ENCODE data around the gene CPTP.

Gene CPTP

DNA sequence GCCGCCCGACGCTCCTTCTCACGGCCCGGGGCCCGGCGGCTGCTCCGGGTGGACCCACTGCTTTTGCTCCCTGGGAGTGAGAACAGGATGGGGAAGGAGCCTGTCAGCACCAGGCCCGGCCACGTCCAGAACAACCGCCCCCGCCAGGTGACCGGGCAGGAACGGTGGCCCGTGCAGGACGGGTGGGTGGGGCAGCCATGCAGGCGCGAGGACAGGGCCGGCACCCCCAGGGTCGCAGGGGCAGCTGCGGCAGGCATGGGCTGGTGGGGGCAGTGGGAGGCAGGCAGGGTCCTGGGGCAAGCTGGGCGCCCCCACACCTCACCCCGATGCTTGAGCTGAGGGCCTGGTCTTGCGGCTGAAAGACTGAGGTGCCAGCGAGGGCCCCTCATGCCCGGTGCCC is 11.8 kb downstream of the CPTP start:
- Histone ChIP-seq H3K4me1 (ENCODE audit: insufficient read depth, poor library complexity, severe bottlenecking) (peaks cover 8% of the 10 kb centered on the region), H3K27ac (ENCODE audit: poor library complexity, severe bottlenecking) (no peak overlapping the region), H3K4me3 (ENCODE audit: severe bottlenecking) (no peak overlapping the region), H3K36me3 (ENCODE audit: low read depth) (peaks cover 42% of the 10 kb centered on the region), H3K27me3 (ENCODE audit: insufficient read depth, poor library complexity, severe bottlenecking) (no peaks in the 10 kb centered on the region), H3K9me3 (ENCODE audit: severe bottlenecking) (no peaks in the 10 kb centered on the region)
- TF ChIP-seq, protein P1, sequence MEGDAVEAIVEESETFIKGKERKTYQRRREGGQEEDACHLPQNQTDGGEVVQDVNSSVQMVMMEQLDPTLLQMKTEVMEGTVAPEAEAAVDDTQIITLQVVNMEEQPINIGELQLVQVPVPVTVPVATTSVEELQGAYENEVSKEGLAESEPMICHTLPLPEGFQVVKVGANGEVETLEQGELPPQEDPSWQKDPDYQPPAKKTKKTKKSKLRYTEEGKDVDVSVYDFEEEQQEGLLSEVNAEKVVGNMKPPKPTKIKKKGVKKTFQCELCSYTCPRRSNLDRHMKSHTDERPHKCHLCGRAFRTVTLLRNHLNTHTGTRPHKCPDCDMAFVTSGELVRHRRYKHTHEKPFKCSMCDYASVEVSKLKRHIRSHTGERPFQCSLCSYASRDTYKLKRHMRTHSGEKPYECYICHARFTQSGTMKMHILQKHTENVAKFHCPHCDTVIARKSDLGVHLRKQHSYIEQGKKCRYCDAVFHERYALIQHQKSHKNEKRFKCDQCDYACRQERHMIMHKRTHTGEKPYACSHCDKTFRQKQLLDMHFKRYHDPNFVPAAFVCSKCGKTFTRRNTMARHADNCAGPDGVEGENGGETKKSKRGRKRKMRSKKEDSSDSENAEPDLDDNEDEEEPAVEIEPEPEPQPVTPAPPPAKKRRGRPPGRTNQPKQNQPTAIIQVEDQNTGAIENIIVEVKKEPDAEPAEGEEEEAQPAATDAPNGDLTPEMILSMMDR (IDR thresholded peaks at IDR 0.05; ENCODE audit: poor library complexity, severe bottlenecking): no peak
- ATAC-seq (ENCODE audit: low read depth) (no peak), DNase-seq (ENCODE audit: low spot score) (no peak)

DNA sequence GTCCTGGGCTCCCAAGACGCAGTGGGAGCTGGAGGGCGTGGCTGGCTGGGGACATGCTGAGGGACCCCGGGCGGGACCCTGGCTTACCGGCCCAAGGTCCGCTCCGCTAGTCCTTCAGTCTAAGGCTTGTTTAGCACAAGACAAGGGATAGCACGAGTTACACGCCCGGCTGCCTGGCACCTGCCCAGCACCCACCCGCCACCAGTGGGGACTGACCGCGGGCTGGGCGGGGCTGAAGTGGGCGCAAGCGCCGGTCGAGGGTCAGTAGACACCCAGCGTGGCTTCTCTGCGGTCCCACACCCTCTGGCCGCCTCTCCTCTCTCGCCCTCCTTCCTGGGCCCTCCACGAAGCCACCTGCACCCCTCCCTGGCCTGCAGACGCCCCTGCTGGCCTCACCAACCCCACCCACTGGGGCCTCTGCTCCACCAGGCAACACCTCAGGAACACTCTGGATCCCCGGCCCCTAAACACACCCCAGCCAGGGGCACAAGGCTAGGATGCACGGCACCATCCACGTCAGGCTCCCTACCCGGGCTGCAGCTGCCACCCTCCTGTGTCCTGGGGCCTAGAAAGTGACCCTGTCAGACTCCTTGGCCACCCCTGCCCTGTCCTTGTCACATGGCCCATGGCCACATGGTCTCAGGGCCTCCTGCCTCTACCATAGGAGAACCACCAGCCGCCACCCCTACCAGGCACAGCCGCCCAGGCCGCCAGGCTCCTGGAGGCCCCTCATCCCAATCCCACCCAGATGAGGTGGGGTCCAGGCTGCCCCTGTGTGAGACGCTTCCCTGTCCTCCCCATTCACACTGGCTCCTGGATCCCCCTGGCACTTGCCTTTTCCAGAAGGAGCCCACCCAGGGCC is 12.6 kb downstream of the CPTP start:
- Histone ChIP-seq H3K4me1 (ENCODE audit: insufficient read depth, poor library complexity, severe bottlenecking) (peaks cover 5% of the 10 kb centered on the region), H3K4me3 (ENCODE audit: severe bottlenecking) (no peak overlapping the region), H3K9me3 (ENCODE audit: severe bottlenecking) (no peaks in the 10 kb centered on the region), H3K36me3 (ENCODE audit: low read depth) (peaks cover 46% of the 10 kb centered on the region), H3K27me3 (ENCODE audit: insufficient read depth, poor library complexity, severe bottlenecking) (no peaks in the 10 kb centered on the region), H3K27ac (ENCODE audit: poor library complexity, severe bottlenecking) (no peak overlapping the region)
- ATAC-seq (ENCODE audit: low read depth) (no peak), DNase-seq (ENCODE audit: low spot score) (no peak)
- TF ChIP-seq, protein P1 (IDR thresholded peaks at IDR 0.05; ENCODE audit: poor library complexity, severe bottlenecking): no peak

DNA sequence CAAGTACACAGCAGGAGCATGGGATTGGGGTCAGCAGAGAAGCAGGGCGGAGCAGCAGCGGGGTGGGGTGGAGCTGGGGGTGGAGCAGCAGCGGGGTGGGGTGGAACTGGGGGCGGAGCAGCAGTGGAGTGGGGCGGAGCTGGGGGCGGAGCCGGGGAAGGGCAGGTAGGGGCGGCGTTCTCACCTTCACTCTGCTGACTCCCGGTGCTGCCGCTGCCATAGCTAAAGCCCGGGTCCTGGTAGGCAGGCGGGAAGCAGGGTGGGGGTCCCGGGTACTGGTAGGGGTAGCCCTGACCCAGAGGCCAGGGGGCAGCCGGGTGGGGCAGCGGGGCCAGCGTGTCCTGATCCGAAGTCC is 13.2 kb downstream of the CPTP start:
- ATAC-seq (ENCODE audit: low read depth): peak; percentile 69
- peaks cover 46% of the 10 kb centered on the region for H3K36me3 ChIP-seq (ENCODE audit: low read depth)
- no peak overlapping the region for H3K27ac ChIP-seq (ENCODE audit: poor library complexity, severe bottlenecking)
- no peaks in the 10 kb centered on the region for H3K4me1 ChIP-seq (ENCODE audit: insufficient read depth, poor library complexity, severe bottlenecking)
- TF ChIP-seq, protein P1 (IDR thresholded peaks at IDR 0.05; ENCODE audit: poor library complexity, severe bottlenecking): no peak
- no peaks in the 10 kb centered on the region for H3K9me3 ChIP-seq (ENCODE audit: severe bottlenecking)
- no peak overlapping the region for H3K4me3 ChIP-seq (ENCODE audit: severe bottlenecking)
- no peak for DNase-seq (ENCODE audit: low spot score)
- no peaks in the 10 kb centered on the region for H3K27me3 ChIP-seq (ENCODE audit: insufficient read depth, poor library complexity, severe bottlenecking)

DNA sequence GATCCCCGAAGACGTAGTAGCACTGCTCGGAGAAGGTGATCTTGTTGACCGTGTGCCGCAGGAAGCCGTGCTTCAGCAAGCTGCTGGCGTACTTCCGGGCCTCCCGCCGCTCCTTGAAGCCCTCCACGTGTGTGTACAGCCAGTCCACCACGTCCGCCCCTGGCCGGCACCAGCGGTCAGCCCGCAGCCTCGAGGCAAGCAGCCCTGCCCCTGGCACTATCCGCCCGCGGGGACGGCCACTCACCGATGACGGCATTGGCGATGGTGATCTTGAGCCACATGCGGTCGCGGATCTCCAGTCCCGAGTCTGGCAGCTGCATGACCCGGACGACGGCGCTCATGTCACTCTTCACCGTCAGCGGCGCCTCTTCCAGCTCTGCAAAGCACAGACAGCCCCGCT is 13.7 kb downstream of the CPTP start:
- ATAC-seq (ENCODE audit: low read depth) (no peak), DNase-seq (ENCODE audit: low spot score) (no peak)
- H3K9me3 ChIP-seq (ENCODE audit: severe bottlenecking): no peaks in the 10 kb centered on the region
- no peaks in the 10 kb centered on the region for H3K4me1 ChIP-seq (ENCODE audit: insufficient read depth, poor library complexity, severe bottlenecking)
- TF ChIP-seq, protein P1 (IDR thresholded peaks at IDR 0.05; ENCODE audit: poor library complexity, severe bottlenecking): no peak
- H3K27me3 ChIP-seq (ENCODE audit: insufficient read depth, poor library complexity, severe bottlenecking): no peaks in the 10 kb centered on the region
- H3K36me3 ChIP-seq (ENCODE audit: low read depth): peaks cover 46% of the 10 kb centered on the region
- no peak overlapping the region for H3K27ac ChIP-seq (ENCODE audit: poor library complexity, severe bottlenecking)
- H3K4me3 ChIP-seq (ENCODE audit: severe bottlenecking): no peak overlapping the region

DNA sequence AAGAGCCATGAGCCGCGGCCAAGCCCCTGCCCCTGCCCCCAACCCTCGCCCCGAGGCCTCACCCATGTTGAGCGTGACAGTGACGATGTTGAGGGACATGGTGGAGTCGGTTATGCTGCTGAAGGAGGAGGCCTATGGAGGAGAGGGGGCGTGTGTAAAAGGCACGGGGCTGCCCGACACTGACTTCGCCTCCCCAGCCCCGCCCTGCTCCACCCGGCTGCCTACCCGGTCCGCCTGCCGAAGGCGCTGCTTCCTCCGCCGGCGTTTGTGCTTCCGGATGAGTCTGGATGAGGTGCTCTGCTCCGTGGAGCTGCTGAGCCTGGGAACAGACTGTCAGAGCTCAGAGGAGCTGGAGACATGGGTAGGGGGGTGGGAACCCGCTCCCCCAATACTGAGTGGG is 15.6 kb downstream of the CPTP start:
- Histone ChIP-seq H3K36me3 (ENCODE audit: low read depth) (peaks cover 46% of the 10 kb centered on the region), H3K4me3 (ENCODE audit: severe bottlenecking) (no peak overlapping the region), H3K27me3 (ENCODE audit: insufficient read depth, poor library complexity, severe bottlenecking) (no peaks in the 10 kb centered on the region), H3K4me1 (ENCODE audit: insufficient read depth, poor library complexity, severe bottlenecking) (peaks cover 12% of the 10 kb centered on the region), H3K9me3 (ENCODE audit: severe bottlenecking) (no peaks in the 10 kb centered on the region), H3K27ac (ENCODE audit: poor library complexity, severe bottlenecking) (no peak overlapping the region)
- ATAC-seq (ENCODE audit: low read depth) (no peak), DNase-seq (ENCODE audit: low spot score) (no peak)
- TF ChIP-seq, protein P1 (IDR thresholded peaks at IDR 0.05; ENCODE audit: poor library complexity, severe bottlenecking): no peak
